Fibroblast of lung (primary cell): ENCODE measurements around the gene TTF1. TPM values are rescaled to one million over a fixed set of nuclear protein-coding genes. Genes with fewer than 3 reads are reported as not detected.

Source experiments
- DNase-seq, 2 donors: peaks; one replicate each; pipeline versions ENCODE4 v3.0.0 to v3.0.0-alpha.2; 2010; ENCODE audit warnings: low read depth in 2 of 2
- H2AFZ ChIP-seq: 2 replicates; pipeline ENCODE4 v1.5.1; 2012; ENCODE audit warnings: low read length, control low read depth, inconsistent platforms
- H3K27ac ChIP-seq: 2 replicates; pipeline ENCODE4 v1.5.1; 2011; ENCODE audit warnings: low read length, control low read depth; ENCODE audit not compliant: insufficient read depth
- H3K27me3 ChIP-seq: 2 replicates; pipeline ENCODE4 v1.5.1; 2011; ENCODE audit warnings: mild to moderate bottlenecking, low read length; ENCODE audit not compliant: control insufficient read depth, insufficient read depth
- H3K36me3 ChIP-seq: 2 replicates; pipeline ENCODE4 v1.5.1; 2011; ENCODE audit warnings: low read length; ENCODE audit not compliant: control insufficient read depth, insufficient read depth
- H3K4me1 ChIP-seq: 2 replicates; pipeline ENCODE4 v1.5.1; 2011; ENCODE audit warnings: low read length; ENCODE audit not compliant: control insufficient read depth, insufficient read depth; ENCODE audit errors: extremely low read depth
- H3K4me2 ChIP-seq: 2 replicates; pipeline ENCODE4 v1.5.1; 2011; ENCODE audit warnings: low read length, control low read depth; ENCODE audit not compliant: insufficient read depth; ENCODE audit errors: extremely low read depth
- H3K4me3 ChIP-seq, 4 experiments: fragments of 200-600 bp in 1 of 4; sonication (generic) in 1 of 4; replicated peaks in 1 of 4; 2 replicates each; pipeline ENCODE4 v1.5.1; 2011 to 2016; ENCODE audit warnings: low read length in 4 of 4, low read depth in 3 of 4, mild to moderate bottlenecking in 3 of 4, control low read depth in 2 of 4, inconsistent platforms in 1 of 4, mixed read lengths in 1 of 4; ENCODE audit not compliant: insufficient read depth in 1 of 4; ENCODE audit errors: control extremely low read depth in 1 of 4
- H3K79me2 ChIP-seq: 2 replicates; pipeline ENCODE4 v1.5.1; 2012; ENCODE audit warnings: mild to moderate bottlenecking, low read length, inconsistent platforms; ENCODE audit not compliant: control insufficient read depth, insufficient read depth
- H3K9ac ChIP-seq: 2 replicates; pipeline ENCODE4 v1.5.1; 2011; ENCODE audit warnings: mild to moderate bottlenecking, low read length, control low read depth; ENCODE audit not compliant: insufficient read depth
- H3K9me3 ChIP-seq: 2 replicates; pipeline ENCODE4 v1.5.1; 2012; ENCODE audit warnings: low read depth, low read length; ENCODE audit not compliant: control insufficient read depth, insufficient read depth
- H4K20me1 ChIP-seq: 2 replicates; pipeline ENCODE4 v1.5.1; 2011; ENCODE audit warnings: low read length; ENCODE audit not compliant: control insufficient read depth, insufficient read depth; ENCODE audit errors: extremely low read depth
- EZH2 ChIP-seq: IDR thresholded peaks from 2 replicates; pipeline ENCODE4 v1.5.1; 2012; ENCODE audit warnings: low read length, control low read depth, mild to moderate bottlenecking; ENCODE audit errors: missing control alignments
- polyA plus RNA-seq, 2 donors: library from polyadenylated mRNA; depleted of rRNA in 1 of 2; stranded (reverse) in 1 of 2; unstranded in 1 of 2; fragments of >200 nt; gene quantifications; 2 replicates each; pipeline ENCODE4 v1.2.1, GENCODE V29; 2011 to 2012; ENCODE audit warnings: missing spikeins in 1 of 2
- total RNA-seq: library from RNA; depleted of rRNA; stranded (reverse); fragments of >200 nt; gene quantifications from 2 replicates; pipeline ENCODE4 v1.2.1, GENCODE V29; 2014
- TF ChIP-seq, protein P1 (sequence below), 2 donors: IDR thresholded peaks in 1 of 2; conservative IDR thresholded peaks in 1 of 2; 1 replicate in 1 of 2; 2 replicates in 1 of 2; pipeline ENCODE4 v1.5.1; 2011 to 2012; ENCODE audit warnings: low read length in 2 of 2, control low read depth in 1 of 2, inconsistent platforms in 1 of 2, low read depth in 1 of 2, mild to moderate bottlenecking in 1 of 2

The TTF1 gene
- total and polyA plus RNA-seq, 2 donors (not counting 1 experiment from before 2014, with no cell fraction given): 6.9 to 11.6 TPM

DNA sequence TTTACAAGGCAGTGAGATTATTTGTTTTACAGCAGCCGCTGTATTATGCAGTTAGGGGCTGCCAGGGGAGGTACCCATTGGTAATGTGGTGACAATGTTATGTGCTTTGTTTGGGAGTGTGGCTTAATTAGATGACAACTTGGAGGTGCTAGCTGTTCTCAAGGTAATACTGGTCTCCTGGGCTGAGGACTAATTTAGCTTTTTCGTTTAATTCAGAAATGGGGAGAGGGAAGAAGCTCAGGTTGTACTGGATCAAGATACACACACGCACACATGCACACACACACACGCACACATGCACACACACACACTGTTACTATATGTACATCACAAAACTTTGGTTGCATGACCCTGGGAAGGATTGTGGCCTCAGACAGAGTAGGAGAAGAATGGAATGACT lies 41.3 kb upstream of the TTF1 start:
- Histone ChIP-seq H3K27me3 (no peaks in the 10 kb centered on the region), H3K27ac (no peak overlapping the region), H3K4me3 (no peak overlapping the region), H3K4me1 (no peaks in the 10 kb centered on the region), H3K4me2 (no peak overlapping the region), H3K36me3 (no peaks in the 10 kb centered on the region), H3K9me3 (no peaks in the 10 kb centered on the region), H3K9ac (no peak overlapping the region), H4K20me1 (no peaks in the 10 kb centered on the region), H2AFZ (no peak overlapping the region), H3K79me2 (no peaks in the 10 kb centered on the region)
- no peak for TF ChIP-seq EZH2
- TF ChIP-seq, protein P1, sequence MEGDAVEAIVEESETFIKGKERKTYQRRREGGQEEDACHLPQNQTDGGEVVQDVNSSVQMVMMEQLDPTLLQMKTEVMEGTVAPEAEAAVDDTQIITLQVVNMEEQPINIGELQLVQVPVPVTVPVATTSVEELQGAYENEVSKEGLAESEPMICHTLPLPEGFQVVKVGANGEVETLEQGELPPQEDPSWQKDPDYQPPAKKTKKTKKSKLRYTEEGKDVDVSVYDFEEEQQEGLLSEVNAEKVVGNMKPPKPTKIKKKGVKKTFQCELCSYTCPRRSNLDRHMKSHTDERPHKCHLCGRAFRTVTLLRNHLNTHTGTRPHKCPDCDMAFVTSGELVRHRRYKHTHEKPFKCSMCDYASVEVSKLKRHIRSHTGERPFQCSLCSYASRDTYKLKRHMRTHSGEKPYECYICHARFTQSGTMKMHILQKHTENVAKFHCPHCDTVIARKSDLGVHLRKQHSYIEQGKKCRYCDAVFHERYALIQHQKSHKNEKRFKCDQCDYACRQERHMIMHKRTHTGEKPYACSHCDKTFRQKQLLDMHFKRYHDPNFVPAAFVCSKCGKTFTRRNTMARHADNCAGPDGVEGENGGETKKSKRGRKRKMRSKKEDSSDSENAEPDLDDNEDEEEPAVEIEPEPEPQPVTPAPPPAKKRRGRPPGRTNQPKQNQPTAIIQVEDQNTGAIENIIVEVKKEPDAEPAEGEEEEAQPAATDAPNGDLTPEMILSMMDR (conservative IDR thresholded peaks at IDR 0.05 in 1 of 2, IDR thresholded peaks at IDR 0.05 in 1 of 2; ENCODE audit: low read depth in 1 of 2, low read length in 2 of 2): no peak
- DNase-seq: no peak

DNA sequence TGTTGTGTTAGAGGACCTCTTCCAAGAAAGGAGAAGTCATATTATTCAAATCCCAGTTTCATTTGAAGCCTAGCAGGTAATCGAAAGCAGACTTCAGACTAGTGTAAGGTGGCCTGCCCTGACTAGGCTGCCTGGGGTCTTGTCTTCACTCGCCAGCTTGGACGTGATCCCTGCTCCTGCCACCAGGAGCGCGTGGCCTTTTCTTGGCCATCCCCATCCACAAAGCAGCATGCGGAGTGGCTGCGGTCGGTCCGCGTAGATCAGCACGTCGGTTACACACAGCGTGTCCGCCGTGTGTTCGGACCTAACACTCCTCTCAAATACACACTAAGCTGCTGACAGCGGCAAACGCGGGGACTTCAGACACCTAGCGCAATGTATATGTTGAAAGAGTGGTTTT lies 40.7 kb upstream of the TTF1 start:
- H3K36me3 ChIP-seq: no peaks in the 10 kb centered on the region
- H3K4me3 ChIP-seq: no peak overlapping the region
- H3K9me3 ChIP-seq: no peaks in the 10 kb centered on the region
- no peaks in the 10 kb centered on the region for H4K20me1 ChIP-seq
- H3K79me2 ChIP-seq: no peaks in the 10 kb centered on the region
- DNase-seq: no peak
- no peak overlapping the region for H3K9ac ChIP-seq
- TF ChIP-seq EZH2: no peak
- TF ChIP-seq, protein P1 (conservative IDR thresholded peaks at IDR 0.05 in 1 of 2, IDR thresholded peaks at IDR 0.05 in 1 of 2; ENCODE audit: low read depth in 1 of 2, low read length in 2 of 2): no peak
- no peak overlapping the region for H3K4me2 ChIP-seq
- no peak overlapping the region for H2AFZ ChIP-seq
- H3K27me3 ChIP-seq: no peaks in the 10 kb centered on the region
- no peak overlapping the region for H3K27ac ChIP-seq
- no peaks in the 10 kb centered on the region for H3K4me1 ChIP-seq

GRCh38 chr9:132446887-132447286 lies 40.2 kb upstream of the TTF1 start:
- H4K20me1 ChIP-seq: no peaks in the 10 kb centered on the region
- H3K79me2 ChIP-seq: no peaks in the 10 kb centered on the region
- TF ChIP-seq, protein P1 (conservative IDR thresholded peaks at IDR 0.05 in 1 of 2, IDR thresholded peaks at IDR 0.05 in 1 of 2; ENCODE audit: low read depth in 1 of 2, low read length in 2 of 2): no peak
- TF ChIP-seq EZH2: no peak
- H3K36me3 ChIP-seq: no peaks in the 10 kb centered on the region
- H3K9me3 ChIP-seq: no peaks in the 10 kb centered on the region
- no peak overlapping the region for H3K27ac ChIP-seq
- DNase-seq: no peak
- no peaks in the 10 kb centered on the region for H3K4me1 ChIP-seq
- H3K4me3 ChIP-seq: no peak overlapping the region
- no peak overlapping the region for H3K4me2 ChIP-seq
- peaks cover under 1% of the 10 kb centered on the region for H3K27me3 ChIP-seq
- H3K9ac ChIP-seq: no peak overlapping the region
- H2AFZ ChIP-seq: no peak overlapping the region
